Ishikawa (cell line): ENCODE results near the gene ACOXL.

Source experiments
- CEBPB ChIP-seq: IDR thresholded peaks from 2 replicates; pipeline ENCODE4 v1.6.1; 2012
- CREB1 ChIP-seq: IDR thresholded peaks from 2 replicates; pipeline ENCODE4 v1.6.1; 2012; ENCODE audit warnings: low read depth
- EP300 ChIP-seq: IDR thresholded peaks from 2 replicates; pipeline ENCODE4 v1.6.1; 2012; ENCODE audit warnings: borderline replicate concordance
- FOXM1 ChIP-seq: IDR thresholded peaks from 2 replicates; pipeline ENCODE4 v1.6.1; 2012; ENCODE audit warnings: low read depth, borderline replicate concordance
- MAX ChIP-seq: IDR thresholded peaks from 2 replicates; pipeline ENCODE4 v1.6.1; 2012
- NFIC ChIP-seq: IDR thresholded peaks from 2 replicates; pipeline ENCODE4 v1.6.1; 2012
- RAD21 ChIP-seq: IDR thresholded peaks from 2 replicates; pipeline ENCODE4 v1.6.1; 2012; ENCODE audit warnings: low read depth
- REST ChIP-seq: IDR thresholded peaks from 2 replicates; pipeline ENCODE4 v1.6.1; 2012; ENCODE audit warnings: low read depth, mild to moderate bottlenecking
- TAF1 ChIP-seq: IDR thresholded peaks from 2 replicates; pipeline ENCODE4 v1.6.1; 2012; ENCODE audit warnings: low read depth, mild to moderate bottlenecking
- TCF12 ChIP-seq: IDR thresholded peaks from 2 replicates; pipeline ENCODE4 v1.6.1; 2012; ENCODE audit warnings: low read depth
- TEAD4 ChIP-seq: IDR thresholded peaks from 2 replicates; pipeline ENCODE4 v1.6.1; 2012
- USF1 ChIP-seq: IDR thresholded peaks from 2 replicates; pipeline ENCODE4 v1.6.1; 2012
- YY1 ChIP-seq: IDR thresholded peaks from 2 replicates; pipeline ENCODE4 v1.6.1; 2012; ENCODE audit warnings: low read depth
- ZBTB7A ChIP-seq: IDR thresholded peaks from 2 replicates; pipeline ENCODE4 v1.6.1; 2012; ENCODE audit warnings: low read depth

- TF ChIP-seq REST (no peak), RAD21 (no peak), TAF1 (no peak), TCF12 (no peak), FOXM1 (no peak), EP300 (no peak), TEAD4 (no peak), YY1 (no peak), NFIC (no peak), CEBPB (no peak), MAX (no peak), USF1 (no peak), ZBTB7A (no peak), CREB1 (no peak)
Measured at GRCh38 chr2:110842048-110842447, 109.7 kb downstream of the ACOXL start.
